Breast epithelium (tissue), 3 donors: ENCODE results near the gene CEP131.
A peak's percentile ranks its signal among the peaks of the same experiment; 100 is the strongest.

ENCODE experiments used
- POLR2A ChIP-seq: fragments of 450-650 bp; IDR thresholded peaks from one replicate; pipeline ENCODE4 v1.6.1; 2016; ENCODE audit warnings: antibody characterized with exemption, mild to moderate bottlenecking, moderate library complexity
- POLR2AphosphoS5 ChIP-seq, 3 donors: sonication (generic); formaldehyde crosslinking; IDR thresholded peaks; one replicate each; pipeline ENCODE4 v1.6.1; 2017; ENCODE audit warnings: antibody characterized with exemption in 3 of 3
- TF ChIP-seq, protein P1 (sequence below), 3 donors: fragments of 450-650 bp; IDR thresholded peaks; one replicate each; pipeline ENCODE4 v1.5.1; 2016 to 2017; ENCODE audit warnings: antibody characterized with exemption in 3 of 3, mild to moderate bottlenecking in 3 of 3, moderate library complexity in 3 of 3

DNA sequence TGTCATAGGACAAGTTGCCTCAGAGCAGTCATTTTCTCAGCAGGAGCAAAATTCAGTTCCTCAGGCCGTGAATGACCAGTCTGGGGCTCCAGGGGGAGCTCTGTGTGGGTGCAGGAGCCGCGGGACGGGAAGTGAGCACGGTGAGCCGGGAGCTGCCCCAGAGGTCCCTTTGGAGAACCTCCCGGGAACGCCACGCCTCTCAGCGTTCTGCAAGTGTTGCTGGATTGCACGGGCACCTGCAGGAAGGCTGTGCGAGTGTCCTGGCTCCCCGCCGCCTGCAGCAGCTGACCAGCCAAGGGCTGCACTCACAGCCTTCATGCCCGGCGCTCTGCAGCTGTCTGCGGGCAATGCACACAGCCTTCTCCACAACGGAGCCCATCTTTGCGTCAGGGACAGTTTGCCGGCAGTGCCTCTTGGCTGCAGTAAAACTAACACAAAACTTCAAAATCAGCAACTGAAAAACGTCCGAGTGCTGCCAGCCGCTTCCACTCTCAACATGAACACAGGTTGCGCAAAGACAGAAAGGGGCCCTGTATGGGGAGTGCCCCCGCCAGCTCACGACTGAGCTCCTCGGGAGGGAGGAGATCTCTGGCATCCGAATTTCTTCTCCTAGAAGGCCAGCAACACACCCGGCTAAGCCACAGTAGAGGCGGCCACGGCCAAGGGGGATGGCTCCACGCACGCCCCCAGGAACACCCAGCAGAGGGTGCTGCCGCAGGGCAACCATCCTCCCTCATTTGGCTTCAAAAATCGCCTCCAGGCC, 32.4 kb upstream of the CEP131 start:
- TF ChIP-seq, protein P1, sequence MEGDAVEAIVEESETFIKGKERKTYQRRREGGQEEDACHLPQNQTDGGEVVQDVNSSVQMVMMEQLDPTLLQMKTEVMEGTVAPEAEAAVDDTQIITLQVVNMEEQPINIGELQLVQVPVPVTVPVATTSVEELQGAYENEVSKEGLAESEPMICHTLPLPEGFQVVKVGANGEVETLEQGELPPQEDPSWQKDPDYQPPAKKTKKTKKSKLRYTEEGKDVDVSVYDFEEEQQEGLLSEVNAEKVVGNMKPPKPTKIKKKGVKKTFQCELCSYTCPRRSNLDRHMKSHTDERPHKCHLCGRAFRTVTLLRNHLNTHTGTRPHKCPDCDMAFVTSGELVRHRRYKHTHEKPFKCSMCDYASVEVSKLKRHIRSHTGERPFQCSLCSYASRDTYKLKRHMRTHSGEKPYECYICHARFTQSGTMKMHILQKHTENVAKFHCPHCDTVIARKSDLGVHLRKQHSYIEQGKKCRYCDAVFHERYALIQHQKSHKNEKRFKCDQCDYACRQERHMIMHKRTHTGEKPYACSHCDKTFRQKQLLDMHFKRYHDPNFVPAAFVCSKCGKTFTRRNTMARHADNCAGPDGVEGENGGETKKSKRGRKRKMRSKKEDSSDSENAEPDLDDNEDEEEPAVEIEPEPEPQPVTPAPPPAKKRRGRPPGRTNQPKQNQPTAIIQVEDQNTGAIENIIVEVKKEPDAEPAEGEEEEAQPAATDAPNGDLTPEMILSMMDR (IDR thresholded peaks at IDR 0.05), result peak in 2 of 3 donors; percentile 51 to 52
- no peak for TF ChIP-seq POLR2A
- TF ChIP-seq POLR2AphosphoS5 (IDR thresholded peaks at IDR 0.05), result no peak
